Left kidney (tissue), 2 donors: ENCODE results near the gene AMZ1. TPM values are rescaled to one million over a fixed set of nuclear protein-coding genes. Genes with fewer than 3 reads are reported as not detected.

Experiments
- DNase-seq: peaks from one replicate; pipeline ENCODE4 v3.0.0-alpha.2; 2013
- polyA plus RNA-seq: library from polyadenylated mRNA; unstranded; fragments of 120-200 nt; gene quantifications from one replicate; pipeline ENCODE4 v1.2.1, GENCODE V29; 2013; ENCODE audit not compliant: insufficient read length

Gene AMZ1
- polyA plus RNA-seq, 1 donor: 0.63 TPM

- no peak for DNase-seq
These were observed 36.7 kb upstream of the AMZ1 start for GRCh38 chr7:2651336-2651735.

GRCh38 chr7:2651847-2652735 is 35.9 kb upstream of the AMZ1 start:
- DNase-seq: no peak

DNA sequence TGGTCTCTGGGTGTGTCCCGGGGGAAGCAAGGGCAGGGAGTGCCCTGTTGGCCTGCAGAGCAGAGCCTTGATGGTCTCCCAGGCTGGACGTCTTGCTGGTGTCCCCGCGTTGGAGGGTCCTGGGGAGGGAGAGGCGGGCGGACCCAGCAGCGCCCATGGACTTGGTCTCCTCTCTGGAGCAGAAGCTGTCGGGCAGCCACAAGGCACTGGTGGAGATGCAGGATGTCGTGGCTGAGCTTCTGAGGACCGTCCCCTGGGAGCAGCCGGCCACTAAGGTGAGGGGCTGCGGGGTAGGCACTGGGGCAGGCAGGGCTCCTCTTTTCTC is 35.3 kb upstream of the AMZ1 start:
- no peak for DNase-seq

- DNase-seq: no peak
These were observed 33.9 kb upstream of the AMZ1 start for GRCh38 chr7:2654059-2654458.

DNA sequence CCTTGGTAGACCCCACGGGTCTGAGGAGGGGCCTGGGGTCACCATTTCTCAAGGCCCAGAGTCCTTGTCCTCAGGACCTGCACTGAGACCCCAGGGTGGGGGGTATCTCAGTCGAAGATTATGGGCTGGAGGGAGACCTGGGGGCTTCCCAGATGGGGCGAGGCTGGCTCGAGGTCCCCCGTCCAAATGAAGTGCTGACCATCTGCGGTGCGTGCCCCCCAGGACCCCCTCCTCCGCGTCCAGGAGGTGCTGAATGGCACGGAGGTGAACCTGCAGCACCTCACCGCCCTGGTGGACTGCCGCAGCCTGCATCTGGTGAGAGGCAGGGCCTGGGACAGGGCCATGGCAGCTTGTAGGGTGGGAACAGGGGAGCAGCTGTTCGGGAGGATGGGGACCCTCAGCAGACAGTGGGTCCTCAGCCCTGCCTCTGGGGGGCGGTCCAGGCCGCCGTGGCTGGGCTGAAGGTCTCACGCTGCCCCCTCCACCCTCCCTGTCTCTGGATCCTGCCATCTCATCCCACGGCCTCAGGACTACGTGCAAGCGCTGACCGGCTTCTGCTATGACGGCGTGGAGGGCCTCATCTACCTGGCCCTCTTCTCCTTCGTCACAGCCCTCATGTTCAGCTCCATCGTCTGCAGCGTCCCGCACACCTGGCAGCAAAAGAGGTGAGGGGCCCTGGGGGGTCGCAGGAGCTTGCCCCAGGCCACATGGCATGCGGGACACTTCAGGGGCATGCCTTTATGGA is 32.0 kb upstream of the AMZ1 start:
- DNase-seq: no peak

GRCh38 chr7:2657208-2657607 is 30.8 kb upstream of the AMZ1 start:
- no peak for DNase-seq

DNA sequence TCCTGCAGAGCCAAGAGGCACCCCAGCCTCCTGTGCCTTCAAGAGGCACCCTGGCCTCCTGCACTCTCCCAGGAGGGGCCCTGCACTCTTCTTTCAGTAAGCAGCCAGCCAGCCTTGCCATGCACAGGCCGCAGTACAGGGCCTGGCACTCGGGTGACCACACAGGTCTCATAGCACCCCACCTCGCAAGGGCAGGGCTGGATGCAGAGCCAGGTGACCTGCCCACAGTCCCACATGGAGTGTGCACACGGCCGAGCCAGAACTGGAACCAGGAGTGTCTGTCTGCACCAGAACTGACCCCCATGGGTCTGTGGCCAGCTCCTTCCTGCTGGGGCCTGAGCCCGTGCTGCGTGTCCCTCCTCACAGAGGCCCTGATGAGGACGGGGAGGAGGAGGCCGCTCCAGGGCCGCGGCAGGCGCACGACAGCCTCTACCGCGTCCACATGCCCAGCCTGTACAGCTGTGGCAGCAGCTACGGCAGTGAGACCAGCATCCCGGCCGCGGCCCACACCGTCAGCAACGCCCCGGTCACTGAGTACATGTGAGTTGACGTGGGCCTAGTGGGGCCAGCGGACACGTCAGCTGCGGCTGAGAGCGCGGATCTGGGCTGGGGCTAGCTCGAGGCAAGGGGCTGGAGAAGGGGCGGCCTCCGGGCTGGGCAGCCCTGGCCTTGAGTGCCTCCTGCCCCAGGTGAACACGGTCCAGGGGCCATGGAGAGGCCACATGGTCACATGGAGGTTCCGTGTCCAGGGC is 29.9 kb upstream of the AMZ1 start:
- DNase-seq: no peak

GRCh38 chr7:2658941-2659340 is 29.1 kb upstream of the AMZ1 start:
- no peak for DNase-seq

DNA sequence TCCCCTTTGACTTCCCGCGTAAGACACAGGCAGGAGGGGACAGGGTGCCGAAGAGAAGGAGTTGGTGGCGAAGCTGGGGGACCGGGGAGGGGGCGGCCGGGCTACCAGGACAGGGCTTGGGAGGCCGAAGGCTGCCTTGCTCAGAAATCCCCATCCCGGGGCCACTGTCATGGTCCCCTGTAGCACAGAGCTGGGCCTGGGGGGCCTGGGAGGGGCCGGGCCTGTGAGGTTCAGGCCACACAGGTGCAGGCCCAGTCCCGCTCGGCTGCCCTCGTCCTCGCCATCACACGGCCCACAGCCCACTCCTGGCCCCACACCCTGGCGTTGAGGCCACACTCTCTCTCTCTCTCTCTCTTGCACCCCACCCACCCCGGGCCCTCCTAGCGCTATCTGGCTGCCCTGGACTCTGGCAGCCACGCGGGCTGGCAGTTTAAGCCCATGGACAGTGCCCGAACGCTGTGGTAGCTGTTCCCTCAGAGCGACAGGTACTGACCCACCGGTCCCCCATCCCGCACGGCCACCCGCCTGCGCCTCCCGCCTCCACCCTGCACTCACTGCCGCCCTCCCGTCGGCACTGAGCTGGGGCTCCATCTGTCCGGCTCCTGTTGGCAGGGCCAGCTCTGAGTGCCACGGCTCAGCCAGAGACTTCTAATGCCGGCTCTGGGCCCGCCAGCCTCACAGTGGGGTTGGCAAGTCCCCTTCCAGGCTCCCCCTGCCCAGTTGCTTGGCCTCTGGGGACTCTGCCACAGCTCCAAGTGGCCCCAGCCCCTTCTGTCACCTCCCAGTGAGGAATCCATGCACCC is 28.2 kb upstream of the AMZ1 start:
- DNase-seq: no peak

DNA sequence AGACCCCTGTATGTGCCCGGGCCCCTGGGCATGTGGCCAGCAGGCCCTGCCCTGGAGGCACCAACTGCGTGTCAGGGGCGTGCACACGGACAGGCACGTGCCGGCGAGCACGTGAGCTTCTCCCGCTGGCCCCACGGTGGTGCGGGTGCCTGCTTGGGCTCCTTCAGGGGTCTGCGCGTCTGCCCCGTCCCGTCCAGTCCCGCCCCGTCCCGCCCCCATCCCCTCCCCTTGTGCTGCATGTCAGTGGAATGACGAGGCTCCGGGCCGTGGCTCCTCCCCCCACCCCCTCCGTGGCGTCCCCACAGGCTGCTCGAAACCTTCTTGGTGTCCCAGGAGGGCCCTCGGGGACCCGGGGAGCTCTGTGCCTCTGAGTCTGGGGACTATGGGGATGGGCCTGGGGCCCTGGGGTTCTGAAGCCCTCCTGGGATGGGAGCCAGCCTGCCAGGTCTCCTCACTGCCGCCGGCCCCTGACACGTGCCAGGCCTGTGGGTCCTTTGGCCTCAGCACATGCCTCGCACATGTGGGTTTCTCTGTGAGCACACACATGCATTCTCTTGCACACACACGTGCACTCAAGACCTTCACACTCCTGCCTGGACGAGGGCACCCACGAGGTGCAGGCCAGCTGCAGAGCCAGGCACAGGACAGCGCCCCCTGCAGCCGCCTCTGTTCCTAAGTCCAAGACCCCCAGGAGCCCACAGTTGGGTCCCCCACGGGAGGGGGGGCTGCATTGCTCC is 27.5 kb upstream of the AMZ1 start:
- no peak for DNase-seq

DNA sequence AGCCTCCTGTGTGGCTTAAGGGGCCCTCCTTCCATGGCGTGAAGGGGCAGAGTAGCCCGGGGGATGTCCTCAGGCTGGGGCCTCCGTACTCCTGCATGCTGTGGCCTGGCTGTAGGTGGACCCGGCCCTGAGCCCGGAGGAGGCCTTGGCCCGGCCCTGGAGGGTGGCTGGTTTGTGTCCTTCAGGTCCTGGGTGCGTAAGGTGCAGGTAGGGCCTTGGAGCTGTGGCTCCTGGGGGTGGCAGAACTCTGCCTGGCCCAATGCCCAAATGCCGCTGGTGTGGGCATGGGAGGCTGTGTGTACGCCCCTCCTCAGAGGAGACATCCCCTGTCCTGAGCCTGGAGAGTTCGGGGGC is 26.9 kb upstream of the AMZ1 start:
- DNase-seq: no peak

DNA sequence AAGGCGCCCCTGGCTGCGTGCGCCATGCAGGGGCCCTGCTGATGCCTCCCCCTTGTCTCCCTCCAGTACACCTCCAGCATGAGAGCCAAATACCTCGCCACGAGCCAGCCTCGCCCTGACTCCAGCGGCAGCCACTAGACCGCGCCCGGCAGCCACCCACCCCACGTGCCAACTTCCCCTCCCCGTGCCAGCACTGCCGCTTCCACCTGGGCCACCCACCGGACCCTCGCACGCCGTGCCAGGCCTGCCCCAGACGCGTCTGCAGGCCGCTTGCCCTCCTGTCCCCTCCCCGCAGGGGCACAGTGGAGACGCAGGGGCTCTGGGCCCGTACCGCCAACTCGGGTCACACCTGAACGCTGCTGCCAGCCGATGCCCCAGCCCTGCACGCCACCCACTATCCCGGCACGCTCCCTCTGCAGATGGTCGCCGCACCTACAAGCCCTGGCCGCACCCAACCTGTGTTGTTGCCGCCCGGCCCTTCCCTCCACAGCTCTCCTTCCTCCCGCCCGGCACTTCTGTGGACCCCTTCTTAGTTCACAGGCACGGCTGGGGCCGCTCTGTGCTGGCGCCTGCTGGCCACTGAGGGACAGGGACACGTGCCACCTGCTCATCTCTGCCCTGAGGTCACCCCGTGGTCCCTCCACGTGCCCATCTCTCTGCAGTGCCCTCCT is 26.3 kb upstream of the AMZ1 start:
- no peak for DNase-seq

GRCh38 chr7:2662273-2663120 is 25.5 kb upstream of the AMZ1 start:
- no peak for DNase-seq

GRCh38 chr7:2663121-2663886 is 24.7 kb upstream of the AMZ1 start:
- no peak for DNase-seq

DNA sequence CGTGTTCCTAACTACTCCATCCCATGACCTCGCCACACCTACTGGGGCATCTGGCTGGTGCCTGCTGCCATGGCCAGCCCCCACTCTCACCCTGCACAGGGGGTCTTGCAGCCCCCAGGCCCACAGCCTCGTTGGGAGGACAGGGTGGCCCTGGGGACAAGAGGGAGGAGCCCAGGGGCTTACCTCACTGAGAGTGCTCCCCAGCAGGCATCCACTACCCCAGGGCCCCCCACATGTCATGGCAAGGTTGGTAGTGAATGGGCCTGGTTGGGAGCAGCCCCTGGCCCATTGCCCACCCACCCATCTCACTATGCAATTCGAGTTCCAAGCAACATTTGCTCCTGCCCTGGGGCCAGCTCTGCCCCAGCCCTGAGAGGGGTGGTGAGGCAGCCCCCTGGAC is 24.0 kb upstream of the AMZ1 start:
- DNase-seq: no peak

- no peak for DNase-seq
These were observed 22.6 kb upstream of the AMZ1 start for GRCh38 chr7:2665359-2665791.

GRCh38 chr7:2666155-2666554 is 21.8 kb upstream of the AMZ1 start:
- no peak for DNase-seq

GRCh38 chr7:2666588-2667250 is 21.3 kb upstream of the AMZ1 start:
- no peak for DNase-seq
